ENCODE results near the gene GLYR1.

- TF ChIP-seq MYC (IDR thresholded peaks at IDR 0.05; ENCODE audit: borderline replicate concordance, low read length) = no peak
- TF ChIP-seq CTCF (IDR thresholded peaks at IDR 0.05) = no peak
- TF ChIP-seq NR3C1 (IDR thresholded peaks at IDR 0.05) = no peak
- no peak for TF ChIP-seq MAX (IDR thresholded peaks at IDR 0.05)
- no peak for TF ChIP-seq RFX5 (IDR thresholded peaks at IDR 0.05)
Observed at GRCh38 chr16:4787068-4787467, 60.0 kb downstream of the GLYR1 start.

All from A549 (cell line).